ENCODE results near the gene SURF2.

SURF2 gene

DNA sequence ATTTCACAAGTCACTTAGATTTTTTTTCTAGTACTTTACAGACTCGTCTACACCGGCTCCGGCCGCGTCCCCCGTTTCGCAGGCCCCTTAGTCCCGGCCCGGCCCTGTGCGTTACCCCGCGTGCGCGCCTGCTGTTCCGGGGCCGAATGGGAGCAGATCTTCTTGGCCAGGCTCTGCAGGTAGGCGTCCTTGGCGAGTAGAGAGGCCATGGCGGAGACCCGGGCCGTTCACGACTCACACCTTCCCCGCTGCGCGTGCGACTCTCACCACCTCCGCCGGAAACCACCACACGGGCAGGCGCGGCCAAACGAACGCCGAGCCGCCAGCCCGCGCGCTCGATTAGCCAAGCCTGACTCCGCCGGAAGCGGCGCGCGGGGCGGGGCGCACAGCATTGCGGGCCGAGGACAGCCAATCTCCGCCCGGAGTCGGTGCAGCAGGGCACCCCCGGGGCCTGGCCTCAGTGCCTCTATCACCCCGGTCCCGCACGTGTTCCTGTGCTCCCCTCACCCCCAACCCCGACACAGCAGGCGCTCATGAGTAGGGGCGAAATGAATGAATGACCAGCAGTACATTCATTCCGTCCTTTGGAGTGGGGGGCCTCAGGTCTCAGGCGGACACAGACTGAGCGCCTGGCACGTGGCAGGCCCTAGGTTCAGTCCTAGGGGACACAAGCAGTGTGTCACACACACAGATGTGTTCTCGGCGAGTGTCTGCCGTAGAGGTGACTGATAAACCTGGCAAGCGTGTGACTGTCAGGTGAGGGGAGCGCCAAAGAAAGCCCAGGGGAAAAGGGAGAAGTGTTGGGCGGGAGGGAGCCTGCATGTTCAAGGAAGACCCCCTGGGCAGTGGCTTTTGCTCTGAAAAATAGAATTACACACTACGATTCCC lies 20.2 kb upstream of the SURF2 start, which contains the start of gene SURF6:
Gene SURF6 (minus strand): TSS at position 265 of the 888 bp plus-strand sequence. CDS start 56 bp downstream, at position 209.
- peak; percentile 85 to 86 for DNase-seq (ENCODE audit: low read depth in 2 of 2, low spot score in 1 of 2)

DNA sequence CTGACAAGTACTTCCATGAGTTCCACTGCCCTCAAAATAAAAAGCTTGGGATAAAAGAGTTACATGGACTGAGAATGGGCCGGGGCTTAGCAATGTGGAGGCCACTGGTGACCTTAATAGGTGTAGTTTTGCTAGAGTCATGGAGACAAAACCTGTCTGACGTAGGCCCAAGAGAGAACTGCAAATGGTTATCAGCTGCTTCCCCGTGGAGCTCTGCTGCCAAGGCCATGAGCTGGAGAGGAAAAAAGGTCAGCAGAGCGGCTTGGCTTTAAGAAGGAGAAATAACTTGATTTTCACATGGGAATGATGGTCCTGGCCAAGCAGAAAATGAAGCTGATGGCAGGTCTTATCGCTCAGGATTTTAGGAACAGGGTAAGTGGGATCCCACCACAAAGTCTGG lies 16.7 kb upstream of the SURF2 start:
- DNase-seq (ENCODE audit: low read depth in 2 of 2, low spot score in 1 of 2), result no peak

DNA sequence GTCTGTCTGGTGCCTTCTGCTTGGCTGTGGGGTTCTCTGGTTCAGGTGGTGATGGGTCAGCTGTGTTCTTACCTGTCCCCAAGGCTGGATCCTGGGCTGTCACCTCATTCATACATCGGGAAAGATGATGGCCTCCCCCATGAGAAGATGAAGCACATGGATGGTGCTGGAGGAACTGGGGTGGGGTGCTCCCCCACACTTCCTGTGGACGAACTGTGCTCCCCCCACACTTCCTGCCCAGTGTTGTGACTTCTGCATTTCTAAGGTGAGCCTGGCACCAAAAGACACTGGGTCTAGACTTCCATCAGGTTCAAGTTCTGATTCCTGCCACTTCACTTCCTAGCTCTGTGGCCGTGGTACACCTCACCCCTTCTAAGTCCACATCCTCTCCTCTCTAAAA lies 16.1 kb upstream of the SURF2 start:
- no peak for DNase-seq (ENCODE audit: low read depth in 2 of 2, low spot score in 1 of 2)

DNA sequence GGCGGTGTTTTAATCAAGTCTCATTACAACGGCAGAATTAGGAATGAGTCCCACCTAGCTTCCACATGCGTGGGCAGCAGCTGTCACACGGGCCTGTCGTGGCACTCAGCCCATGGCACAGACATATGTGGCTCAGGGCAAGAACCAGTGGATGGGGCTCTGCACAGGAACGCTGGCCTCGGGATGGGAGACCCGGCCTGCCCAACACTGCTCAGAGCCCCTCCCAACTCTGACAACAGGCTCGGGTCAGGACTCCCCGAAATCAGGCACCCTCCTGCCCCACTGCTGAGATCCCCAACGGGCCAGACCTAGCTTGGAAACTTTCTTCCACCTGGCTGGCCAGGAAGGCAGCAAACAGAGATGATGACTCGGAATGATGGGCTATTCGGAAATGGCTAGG lies 15.4 kb upstream of the SURF2 start:
- no peak for DNase-seq (ENCODE audit: low read depth in 2 of 2, low spot score in 1 of 2)

DNA sequence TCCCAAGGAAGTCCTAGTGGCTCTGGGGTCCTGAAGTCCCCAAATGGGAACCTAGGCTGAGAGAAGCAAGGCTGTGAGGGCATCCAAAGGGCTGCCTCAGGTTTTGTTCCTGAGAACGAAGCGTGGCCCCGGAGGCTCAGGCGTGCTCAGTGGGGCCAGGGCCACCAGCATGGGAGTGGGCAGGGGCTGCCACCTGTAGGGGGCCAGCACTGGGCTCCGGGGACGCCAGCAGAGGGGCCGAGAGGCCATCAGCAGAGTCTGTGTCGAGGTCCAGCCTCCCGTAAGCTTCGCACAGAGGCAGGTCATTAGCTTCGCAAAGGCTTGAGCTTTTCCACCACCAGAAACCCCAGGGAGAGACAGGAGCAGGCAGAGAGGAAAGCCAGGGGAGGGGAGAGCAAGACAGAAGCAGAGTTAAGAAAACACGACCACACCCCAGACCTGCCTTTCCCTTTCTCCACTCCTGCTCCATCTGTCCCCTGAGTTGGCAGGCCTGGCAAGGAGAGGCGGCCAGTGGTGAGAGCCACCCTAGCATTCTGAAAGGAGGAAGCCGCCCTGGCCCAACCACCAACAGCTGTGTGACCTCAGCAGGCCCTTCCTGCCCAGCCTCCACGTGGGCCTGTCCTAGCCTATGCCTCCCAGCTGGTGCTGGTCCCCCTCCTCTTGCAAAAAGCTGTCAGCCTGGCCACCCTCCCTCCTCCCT lies 14.8 kb upstream of the SURF2 start:
- no peak for DNase-seq (ENCODE audit: low read depth in 2 of 2, low spot score in 1 of 2)

DNA sequence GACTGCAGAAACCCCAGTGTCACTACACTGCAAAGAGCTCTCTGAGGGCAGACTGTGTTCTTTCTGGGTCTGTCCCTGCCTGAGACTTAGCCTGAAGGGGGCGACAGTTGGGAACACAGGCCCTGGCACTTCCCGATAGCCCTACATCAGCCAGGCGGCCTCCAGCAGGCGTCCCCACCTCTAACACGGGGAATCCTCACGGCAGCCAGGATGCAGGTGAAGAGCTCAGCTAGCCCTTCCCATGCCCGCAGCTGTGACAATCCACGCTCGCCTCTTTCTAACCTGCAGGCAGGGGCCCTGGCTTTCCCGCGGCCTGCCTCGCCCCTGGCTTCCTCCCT lies 14.3 kb upstream of the SURF2 start:
- no peak for DNase-seq (ENCODE audit: low read depth in 2 of 2, low spot score in 1 of 2)

DNA sequence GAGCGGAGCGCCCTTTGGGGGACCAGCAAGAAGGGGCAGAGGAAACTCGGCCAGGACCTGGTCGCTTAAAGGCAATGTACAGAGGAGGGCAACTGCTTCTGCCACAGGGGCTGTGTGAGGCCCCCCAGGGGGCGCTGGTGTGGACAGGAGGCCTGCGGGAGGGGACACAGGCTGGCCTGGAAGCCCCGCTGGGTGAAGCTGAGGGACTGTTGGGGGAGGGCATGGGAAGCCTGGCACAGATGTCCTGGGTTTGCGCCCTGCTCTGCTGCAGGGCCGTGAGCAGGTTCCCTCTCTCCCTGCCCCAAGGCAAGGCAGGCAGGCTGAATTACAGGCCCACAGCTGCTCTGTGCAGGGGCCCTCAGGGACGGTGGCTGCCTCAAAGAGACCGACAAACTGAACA lies 13.8 kb upstream of the SURF2 start:
- DNase-seq (ENCODE audit: low read depth in 2 of 2, low spot score in 1 of 2), result no peak

DNA sequence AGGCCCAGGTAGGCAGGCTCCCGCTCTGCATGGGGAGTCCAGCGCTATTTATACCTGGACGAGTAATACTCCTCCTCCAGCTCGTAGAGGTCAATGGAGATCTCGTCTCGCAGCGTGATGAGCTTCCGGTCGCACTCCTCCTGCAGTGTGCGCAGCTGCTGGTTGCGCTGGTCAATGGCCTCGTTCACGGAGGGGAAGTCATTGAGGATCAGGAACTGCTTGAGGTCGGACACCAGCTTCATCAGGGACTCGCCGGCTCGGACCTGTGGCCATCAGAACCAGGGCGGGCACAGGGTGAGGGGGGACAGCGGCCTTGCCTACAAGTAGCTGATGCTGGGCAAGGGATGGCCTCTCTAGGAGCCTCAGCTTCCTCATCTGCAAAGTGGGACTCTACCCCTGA lies 12.3 kb upstream of the SURF2 start:
- DNase-seq (ENCODE audit: low read depth in 2 of 2, low spot score in 1 of 2), result no peak

DNA sequence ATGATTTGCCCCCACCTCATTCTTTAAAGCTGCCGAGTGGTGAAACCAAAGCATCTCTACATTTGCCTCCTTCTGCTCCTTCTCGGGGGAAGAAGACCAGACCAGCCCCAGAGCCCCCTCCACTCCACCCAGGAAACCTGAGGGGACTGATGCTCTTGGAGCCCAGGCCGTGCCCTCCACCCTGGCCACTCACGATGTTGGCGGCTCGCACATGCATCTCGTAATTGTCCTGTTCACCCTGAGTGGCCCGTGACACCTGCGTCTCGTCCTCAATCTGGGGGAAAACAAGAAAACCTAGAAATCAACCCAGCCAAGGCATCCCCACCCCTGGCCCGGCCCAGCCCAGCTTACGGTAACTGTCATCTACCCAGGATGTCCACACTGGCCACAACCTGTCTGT lies 11.4 kb upstream of the SURF2 start:
- DNase-seq (ENCODE audit: low read depth in 2 of 2, low spot score in 1 of 2), result no peak

DNA sequence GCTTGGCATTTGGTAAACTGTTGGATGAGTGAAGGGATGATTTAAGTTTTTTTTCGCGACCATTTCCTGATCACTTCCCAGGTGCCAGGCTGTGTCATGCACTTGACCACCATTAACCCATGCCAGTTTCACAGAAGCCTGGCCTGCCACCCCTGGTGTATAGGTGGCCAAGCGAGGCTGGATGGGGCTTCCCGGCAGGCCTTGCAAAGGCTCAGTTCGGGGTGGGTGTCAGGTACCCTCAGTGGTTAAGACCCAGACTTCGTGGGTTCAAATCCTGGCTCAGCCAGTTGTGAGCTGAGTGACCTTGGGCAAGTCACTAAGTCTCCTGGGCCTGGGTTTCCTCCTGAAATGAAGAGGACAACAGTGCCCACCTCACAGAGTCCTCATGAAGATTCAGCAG lies 10.8 kb upstream of the SURF2 start:
- DNase-seq (ENCODE audit: low read depth in 2 of 2, low spot score in 1 of 2), result no peak

DNA sequence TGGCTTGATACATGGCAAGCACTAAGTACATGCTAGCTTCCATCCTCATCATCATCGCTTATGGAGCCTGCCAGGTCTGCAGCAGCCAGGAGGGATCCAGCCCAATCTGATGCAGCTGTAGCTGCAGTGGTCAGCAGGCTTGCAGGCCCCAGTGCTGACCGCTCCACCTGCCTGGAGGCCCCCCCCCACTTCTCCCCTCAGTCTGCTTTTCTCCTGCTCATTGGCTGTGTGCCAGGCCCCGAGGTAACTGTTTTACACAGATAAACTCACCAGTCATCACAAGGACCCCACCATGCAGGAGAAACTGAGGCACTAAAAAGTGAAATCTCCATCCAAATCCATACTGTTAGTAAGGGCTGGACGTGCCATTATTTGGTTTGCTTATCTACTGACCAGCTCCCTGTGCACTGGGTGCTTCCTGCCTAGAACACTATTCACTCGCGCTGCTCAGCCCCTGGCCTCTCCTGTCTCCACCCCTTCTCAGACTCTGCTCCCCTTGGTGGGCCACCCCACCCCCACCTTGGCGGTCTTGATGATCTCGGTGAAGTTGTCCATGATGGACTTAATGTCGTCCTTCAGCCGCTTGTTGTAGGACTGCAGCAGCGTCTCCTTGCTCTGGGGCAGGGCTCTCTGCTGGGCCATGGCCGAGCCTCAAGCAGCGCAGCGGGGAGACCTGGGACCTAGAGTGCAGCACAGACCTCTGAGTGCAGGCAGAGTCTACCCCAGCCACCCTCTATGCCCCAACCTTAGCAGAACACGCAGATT lies 10.1 kb upstream of the SURF2 start:
- no peak for DNase-seq (ENCODE audit: low read depth in 2 of 2, low spot score in 1 of 2)

DNA sequence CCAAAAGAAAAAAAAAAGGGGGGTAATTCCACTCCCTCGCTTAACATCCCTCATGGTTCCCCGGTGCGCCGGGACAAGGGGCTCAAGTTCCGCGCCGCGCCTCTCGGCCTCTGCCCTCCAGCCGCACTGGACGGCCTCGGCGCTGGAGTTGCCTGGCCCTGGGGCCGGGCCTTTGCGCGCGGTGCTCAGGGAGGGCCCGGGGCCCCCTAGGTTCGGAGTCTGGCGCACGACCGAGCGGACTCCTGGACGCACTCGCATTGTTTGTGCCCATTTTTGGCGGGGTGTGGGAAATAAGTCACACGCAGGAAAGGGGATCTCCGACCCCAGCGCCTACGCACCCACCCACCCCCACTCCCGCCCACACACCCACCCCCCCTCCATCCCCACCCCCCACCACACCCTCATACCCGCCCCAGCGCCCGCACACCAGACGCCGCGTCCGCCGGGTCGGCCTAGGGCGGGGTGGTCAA lies 8.8 kb upstream of the SURF2 start:
- no peak for DNase-seq (ENCODE audit: low read depth in 2 of 2, low spot score in 1 of 2)

DNA sequence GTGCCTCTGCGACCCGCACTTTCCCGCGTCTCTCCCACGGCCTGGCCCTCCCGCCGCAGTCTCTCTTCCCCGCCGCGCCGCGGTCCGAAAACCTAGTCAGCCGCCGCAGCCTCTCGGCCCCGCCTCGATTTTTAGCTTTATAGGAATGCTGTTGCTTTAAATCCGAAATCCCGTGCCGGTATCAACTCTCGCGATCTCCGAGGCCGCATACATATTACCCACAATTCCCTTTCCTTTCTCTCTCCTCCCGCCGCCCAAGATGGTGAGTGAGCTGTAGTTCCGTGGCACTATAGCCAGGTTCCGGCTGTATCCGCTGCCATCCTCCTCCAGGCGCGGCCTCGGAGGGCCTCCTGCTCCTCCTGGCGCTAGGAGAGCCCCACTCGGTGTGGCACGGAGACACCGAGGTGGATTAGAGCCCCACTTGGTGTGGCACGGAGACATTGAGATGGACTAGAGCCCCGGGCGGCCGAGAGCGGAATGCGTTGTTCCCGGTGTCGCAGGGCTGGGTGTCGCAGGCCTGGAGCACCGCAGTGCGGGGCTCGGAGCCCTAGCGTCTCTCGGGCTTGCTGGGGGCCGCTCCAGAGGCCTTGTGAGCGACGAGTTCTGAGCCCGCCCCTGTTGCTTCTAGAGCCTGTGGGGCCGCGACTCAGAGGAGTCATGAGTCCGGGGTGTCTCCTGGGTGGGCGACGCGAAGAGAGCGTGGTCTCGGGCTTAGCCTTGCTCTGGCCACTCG lies 8.2 kb upstream of the SURF2 start, which contains the start of the genes MED22 and RPL7A:
Gene MED22 (minus strand): TSS at position 147 of the 733 bp plus-strand sequence. CDS start 1,469 bp downstream, outside the sequence.
Gene RPL7A (plus strand): TSS at position 234 of the 733 bp plus-strand sequence. CDS start 26 bp downstream, at position 260.
- DNase-seq (ENCODE audit: low read depth in 2 of 2, low spot score in 1 of 2), result peak; percentile 72 to 78

DNA sequence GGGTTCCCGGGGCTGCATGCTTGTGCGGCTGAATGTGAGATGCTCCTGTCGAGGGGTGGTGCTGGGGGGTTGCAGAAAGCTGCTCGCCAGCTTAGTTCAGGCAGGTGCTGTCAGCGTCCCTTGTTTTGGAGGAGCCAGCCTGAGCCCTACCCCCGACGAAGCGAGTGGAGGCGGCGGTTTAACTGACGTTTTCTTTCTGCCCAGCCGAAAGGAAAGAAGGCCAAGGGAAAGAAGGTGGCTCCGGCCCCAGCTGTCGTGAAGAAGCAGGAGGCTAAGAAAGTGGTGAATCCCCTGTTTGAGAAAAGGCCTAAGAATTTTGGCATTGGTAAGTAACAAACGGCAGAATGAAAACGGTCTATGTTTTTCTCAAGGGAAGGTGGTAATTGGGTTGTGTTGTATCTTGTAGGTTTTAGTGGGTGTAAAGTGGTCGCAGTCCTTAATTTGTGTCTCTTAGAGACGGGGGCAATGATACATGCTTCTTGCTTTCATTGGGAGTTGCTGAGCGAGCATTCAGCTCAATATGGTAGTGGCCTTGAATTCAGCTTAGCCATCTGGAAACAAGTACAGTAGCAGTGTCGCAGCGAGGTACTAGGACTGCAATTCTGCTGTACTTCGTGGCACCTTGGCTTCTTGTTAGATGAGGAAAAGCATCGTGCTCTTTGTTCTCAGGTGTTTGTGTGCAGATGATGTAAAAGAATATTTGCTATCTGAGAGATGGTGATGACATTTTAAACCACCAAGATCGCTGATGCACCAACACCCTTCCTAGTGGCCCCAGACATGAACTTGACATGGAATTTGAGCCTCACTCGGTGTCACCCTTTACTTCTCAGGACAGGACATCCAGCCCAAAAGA lies 7.4 kb upstream of the SURF2 start:
- no peak for DNase-seq (ENCODE audit: low read depth in 2 of 2, low spot score in 1 of 2)

DNA sequence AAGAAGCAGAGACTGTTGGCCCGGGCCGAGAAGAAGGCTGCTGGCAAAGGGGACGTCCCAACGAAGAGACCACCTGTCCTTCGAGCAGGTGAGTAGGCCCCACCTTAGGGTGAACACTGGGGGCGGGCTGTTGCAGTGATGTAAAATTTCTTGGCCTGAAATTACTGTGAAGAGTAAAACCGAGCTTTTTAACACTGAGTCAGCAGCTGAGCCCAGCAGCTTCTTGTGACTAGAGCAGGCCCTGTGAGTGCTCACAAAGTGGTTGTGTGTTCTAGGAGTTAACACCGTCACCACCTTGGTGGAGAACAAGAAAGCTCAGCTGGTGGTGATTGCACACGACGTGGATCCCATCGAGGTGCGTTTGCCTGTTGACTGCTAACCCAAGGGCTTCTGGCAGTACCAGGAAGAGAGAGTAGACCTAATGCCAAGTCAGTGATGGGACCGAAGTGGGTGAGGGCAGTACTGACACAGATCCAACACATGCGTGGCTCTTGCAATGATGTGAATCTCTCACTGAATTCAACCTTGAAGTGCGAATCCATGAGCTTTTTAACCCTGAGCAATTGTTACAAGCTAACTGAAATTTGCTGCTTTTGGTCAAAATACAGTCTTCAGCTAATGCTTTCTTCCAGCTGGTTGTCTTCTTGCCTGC lies 6.3 kb upstream of the SURF2 start:
- no peak for DNase-seq (ENCODE audit: low read depth in 2 of 2, low spot score in 1 of 2)

DNA sequence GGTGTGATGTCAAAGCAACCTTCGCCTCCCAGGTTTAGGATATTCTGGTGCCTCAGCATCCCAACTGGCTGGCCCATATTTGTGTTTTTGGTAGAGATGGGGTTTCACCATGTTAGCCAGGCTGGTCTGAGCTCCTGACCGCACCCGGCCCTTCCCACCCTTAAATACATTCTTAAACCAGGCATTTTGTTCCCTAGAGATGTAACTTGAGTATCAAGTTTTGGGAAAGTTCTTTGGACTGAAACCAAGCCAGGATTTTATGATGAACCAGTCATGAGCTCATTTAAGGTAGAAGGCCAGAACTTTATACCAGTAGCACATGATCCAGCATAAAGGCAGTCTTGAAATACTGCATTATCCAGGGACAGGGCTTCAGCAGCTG lies 4.8 kb upstream of the SURF2 start:
- DNase-seq (ENCODE audit: low read depth in 2 of 2, low spot score in 1 of 2), result no peak

DNA sequence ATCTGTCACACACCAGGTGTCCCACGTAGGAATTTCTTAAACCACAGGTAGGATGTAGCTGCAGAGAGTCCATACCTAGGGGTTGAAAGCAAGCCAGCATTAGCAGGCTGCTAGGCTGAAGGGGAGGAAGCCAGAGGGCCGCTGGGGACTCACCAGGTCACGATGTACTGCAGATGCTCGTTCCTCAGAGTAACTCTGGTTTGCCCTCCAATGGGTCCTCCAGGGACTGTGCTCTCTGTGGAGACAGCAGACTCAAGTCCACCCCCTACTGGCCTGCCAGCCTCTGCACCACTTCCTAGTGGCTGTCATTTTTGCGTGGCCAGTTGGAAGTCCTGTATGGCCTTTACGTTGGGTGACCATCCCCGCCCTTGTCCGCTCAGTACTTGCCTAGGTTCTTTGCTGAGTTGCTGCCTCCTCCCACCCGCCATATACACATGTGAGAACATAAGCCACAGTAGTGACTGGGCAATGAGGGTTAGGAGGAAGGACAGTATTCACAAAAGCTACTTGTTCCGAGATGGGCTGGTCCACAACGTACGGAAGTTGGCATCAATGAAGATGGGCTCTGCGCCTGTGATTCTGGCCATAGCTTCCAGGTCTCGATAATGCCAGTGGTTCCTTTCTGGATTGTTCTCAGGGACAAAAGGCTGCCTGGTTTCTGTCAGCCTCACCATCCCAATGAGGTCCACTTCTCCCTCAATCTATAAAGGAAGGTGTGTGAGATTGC lies 4.3 kb upstream of the SURF2 start:
- DNase-seq (ENCODE audit: low read depth in 2 of 2, low spot score in 1 of 2), result no peak

DNA sequence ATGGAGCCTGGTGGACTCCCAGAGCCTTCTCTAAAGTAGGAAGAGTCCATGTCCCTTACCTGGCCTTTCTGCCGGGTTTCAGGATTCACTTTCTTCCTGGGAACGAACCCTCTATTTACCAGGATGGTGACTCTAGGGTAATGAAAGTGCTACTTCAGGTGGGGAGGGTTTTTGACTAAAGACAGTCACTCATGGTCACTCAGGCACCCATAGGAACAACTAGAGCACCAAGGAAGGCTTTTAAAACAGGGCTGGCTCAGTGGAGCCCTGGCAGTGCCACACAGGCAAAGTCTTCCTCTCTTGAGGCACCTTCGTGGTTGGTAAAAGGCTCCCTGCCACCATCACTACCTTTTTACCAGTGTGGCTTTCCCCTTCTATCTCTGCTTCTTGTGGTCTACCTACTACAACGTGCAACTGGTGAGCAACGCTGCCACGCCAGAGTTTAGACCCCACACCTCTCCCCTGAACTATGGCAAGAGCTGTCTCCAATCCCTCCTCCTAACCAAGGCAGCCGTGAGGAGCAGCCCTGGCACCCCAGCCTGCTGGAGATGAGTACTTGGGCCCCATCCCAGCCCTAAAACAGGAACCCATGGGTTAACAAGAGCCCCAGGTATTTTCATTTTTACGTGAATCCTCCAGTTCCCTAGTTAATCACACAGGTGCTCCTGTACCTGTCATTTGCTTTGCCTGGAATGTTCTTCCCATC lies 3.6 kb upstream of the SURF2 start:
- DNase-seq (ENCODE audit: low read depth in 2 of 2, low spot score in 1 of 2), result no peak
